T-helper 1 cell treated with Interleukin-12 subunit alpha and Interleukin-12 subunit beta and Interleukin-4 antibody, amounts not matched to agents 30 ng/mL and 1 ng/mL, for 36 hours (primary cell): ENCODE measurements around the gene ZBTB40. TPM values are rescaled to one million over a fixed set of nuclear protein-coding genes. Genes with fewer than 3 reads are reported as not detected.

ENCODE experiments used
- intact Hi-C: fragments of 100-400 bp; cut with micrococcal nuclease; formaldehyde crosslinking; loops from one replicate; pipeline ENCODE4 v1.15.1; 2024
- total RNA-seq: library from RNA; stranded (reverse); gene quantifications from 2 replicates; pipeline ENCODE4 v1.2.3, GENCODE V29; 2022

ZBTB40 gene
- total RNA-seq, 1 donor from 2014 or later: 22.1 TPM

DNA sequence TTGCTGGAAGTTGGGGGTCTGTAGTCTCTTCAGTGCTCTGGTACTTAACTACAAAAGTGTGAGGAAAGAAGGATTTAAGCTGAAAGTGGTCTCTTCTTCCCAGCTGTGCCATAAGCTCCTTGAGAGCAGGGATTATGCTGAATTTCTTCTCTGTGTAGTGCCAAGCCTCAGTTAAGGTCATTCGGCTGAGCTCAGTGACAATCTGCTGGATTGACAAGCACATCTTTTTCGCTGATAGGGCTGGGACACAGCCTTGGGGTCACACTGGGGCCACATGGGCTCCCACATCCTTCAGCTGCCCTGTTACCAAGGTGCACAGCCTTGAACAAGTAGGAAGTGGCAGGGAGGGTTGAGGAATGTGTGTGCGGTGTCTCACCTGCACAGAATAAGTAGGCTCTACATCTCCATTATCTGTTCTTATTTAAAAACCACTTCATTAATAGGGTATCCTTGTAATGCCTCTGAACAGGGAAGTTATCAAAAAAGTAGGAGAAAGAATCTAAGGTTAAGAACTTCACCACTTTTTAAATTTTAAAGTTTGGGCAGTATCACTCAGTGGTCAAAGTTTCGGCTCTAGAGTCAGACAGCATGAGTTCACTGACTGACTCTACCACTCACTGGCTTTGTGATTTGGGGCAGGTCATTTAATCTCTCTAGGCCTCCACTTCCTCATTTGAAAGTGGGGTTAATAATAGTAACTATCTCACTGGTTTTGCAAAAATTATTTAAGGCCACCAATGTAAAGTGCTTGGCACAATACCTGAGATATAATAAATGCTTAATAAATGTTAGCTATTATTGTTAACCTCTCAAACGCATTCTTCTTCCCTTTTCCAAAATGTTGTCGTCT is 10.3 kb downstream of the ZBTB40 start:
- intact Hi-C loops: no loop called here

DNA sequence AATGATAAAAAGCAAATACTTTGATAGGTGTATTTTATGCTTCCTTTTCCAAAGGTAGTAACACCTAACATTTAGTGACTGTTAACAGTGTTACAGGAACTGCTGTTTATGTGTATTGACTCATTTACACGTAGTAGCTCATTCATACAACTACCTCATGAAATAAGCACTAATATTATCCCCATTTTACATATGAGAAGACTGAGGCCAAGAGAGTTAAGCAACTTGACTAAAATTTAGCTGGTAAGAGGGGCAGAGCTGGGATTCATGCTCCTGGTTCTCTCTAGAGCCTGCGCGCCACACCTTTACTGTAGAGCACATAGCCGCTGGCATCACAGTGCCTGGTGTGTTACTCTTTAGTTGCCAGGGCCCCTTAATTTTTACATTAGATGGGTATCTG is 11.3 kb downstream of the ZBTB40 start:
- intact Hi-C loops: no loop called here

DNA sequence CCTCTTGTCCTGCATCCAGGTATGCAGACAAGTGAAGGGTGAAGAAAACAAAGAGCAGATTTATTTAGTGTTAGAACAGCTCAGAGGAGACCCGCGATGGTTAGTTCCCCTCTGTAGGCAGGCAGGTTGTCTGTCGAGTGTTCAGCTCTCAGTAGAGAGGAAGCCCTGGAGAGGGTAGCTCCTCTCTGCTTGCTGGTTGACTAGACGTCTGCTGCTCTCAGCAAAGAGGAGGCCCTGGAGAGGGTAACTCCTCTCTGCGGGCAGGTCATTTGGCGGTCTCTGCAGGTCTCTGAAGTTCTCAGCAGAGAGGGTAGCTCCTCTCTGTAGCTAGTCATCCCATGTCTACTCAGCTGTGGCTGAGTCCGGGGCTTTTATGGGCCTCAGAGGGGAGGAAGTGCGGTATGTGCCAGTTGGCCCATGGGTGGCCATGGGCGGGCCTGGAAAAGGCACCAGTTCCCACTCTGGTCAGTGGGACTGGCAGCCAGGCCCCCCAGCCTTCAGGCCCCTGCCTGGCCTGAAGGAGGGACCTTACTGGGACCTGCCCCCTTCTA is 13.4 kb downstream of the ZBTB40 start:
- intact Hi-C loops: no loop called here

DNA sequence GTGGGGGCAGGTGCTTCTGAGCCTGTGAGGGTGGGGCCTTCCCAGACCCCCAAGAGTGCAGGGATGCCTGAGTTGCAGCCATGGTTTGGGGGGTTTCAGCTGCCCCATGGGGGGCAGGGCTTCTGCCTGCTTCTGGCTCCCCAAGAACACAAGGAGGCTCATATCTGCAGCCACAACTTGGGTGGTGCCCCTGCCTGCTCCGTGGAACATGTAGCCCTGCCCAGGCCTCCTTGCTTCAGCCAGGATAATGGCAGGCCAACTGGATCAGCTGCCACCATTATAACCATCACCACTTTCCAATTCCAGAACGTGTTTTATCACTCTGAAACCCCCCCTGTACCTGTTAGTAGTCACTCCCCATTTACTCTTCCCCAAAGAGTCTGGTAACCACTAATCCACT is 14.0 kb downstream of the ZBTB40 start:
- intact Hi-C loops: no loop called here

DNA sequence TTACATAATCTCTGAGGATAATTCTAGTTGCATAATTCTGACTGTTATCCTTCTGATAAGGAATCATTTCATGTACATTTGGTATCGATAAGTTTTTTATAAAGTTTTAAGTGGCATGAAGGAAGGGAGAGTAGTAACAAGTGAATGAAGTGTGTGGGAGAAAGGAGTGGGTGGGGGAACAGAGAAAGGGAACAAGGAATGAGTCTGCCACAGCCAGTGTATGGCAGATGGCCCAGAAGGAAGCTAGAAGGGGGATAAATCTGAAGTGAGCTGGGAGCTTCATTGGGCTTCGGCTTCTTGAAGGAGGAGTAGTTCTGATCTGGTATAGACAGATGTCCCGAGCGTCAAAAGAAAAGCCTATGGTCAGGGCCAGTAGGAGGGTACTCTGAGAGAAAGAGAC is 18.6 kb downstream of the ZBTB40 start:
- intact Hi-C loops: no loop called here

DNA sequence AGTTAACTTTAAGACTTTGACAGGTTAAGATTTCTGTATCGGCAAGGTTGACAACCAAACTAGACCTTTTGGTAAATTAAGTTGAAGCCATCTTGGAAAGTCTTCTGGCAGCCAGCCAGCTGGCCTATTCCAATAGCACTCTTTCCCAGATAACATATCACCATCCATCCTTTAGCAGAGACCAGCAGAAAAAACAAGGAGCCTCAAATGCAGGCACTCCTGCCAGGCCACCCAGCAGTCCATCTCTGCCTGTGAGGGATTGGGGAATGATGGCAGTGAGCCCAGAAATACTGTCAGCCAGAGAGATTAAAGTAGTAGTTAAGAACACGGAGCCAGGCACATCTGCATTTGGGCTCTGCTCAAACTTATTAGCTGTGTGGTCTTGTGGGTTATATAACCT is 19.4 kb downstream of the ZBTB40 start:
- intact Hi-C loops: no loop called here

DNA sequence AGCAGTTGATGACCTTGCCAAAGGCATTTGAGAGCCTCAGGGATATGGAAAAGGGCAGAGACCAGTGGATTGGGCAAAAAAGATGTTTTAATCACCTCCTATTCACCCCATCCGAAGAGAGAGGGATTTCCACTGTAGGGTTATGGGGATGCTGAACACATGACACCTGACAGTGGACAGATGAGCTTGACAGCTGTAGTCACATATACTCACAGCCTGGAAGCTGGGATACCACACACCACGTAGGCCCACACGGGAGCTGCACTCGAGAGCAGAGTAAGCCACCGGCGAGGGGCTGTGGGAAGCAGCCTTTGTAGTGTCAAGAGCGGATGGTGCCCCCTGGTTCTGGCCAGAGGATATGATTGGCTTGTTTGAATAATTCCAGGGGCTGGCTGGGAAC is 20.0 kb downstream of the ZBTB40 start:
- intact Hi-C loops: no loop called here

DNA sequence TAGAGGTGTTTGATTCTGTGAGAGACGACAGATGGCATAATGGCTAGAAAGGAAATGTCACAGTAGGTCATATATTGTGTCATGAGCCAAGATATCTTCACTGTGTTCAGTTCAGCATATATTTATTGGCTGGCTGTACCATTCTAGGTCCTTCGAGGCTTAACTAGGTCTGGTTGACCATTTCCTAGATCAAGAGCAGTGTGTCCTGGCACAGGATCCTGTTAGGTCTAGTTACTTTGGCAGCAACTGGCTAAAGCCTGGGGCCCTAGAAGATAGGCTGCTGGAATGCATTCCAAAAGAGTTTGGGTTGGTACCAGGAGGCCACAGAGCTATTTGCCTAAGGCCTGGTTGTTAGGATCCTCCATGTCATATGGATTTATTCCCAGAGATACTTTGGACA is 20.9 kb downstream of the ZBTB40 start:
- intact Hi-C loops: no loop called here

DNA sequence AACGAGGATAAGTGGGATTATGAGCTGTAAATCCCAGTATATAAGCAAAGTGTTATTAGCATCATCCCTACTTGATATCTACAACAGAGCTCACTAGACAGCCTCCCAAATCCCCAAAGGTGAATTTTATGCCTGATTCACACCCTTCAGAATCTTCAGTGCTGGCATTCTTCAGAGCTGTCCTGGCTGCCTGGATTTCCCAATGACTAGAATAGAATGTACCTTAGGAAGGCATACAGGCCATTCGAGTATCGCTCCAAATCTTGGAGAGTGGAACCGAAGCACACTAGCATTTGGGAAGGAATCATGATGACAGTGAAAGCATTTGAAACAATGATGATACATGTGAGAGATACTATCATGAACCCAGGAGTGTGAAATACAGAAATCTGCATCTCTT is 22.3 kb downstream of the ZBTB40 start:
- intact Hi-C loops: no loop called here

DNA sequence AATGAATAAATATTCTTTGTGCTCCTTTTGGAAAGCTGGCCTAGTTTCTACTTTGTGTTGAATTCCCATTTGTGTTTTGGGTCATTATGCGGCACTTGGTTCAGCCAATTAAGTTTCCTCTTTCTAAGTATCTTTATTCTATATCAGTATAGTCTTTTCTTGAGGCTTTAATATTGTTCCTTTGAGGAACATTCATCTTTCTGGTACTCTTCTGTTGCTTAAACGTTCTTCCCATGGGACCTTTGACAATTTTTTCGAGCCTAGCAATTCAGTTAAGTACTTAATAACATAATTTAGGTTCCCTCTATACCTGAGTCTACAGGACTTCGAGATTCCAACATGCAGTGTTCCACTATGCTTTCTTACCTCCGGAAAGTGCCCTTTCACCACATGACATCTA is 24.9 kb downstream of the ZBTB40 start:
- intact Hi-C loops: no loop called here

DNA sequence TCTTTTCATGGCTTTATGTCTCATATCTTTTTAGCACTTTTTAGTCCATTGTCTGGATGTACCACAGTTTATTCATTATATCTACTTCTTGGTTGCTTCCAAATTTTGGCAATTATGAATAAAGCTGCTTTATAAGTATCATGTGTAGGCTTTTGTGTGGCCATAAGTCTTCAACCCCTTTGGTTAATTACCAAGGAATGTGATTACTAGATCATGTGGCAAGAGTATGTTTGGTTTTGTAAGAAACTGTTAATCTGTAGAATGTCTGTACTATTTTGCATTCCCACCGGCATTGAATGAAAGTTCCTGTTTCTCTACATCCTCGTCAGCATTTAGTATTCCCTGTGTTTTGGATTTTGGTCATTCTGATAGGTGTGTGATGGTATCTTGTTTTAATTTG is 31.5 kb downstream of the ZBTB40 start:
- intact Hi-C loops: no loop called here

DNA sequence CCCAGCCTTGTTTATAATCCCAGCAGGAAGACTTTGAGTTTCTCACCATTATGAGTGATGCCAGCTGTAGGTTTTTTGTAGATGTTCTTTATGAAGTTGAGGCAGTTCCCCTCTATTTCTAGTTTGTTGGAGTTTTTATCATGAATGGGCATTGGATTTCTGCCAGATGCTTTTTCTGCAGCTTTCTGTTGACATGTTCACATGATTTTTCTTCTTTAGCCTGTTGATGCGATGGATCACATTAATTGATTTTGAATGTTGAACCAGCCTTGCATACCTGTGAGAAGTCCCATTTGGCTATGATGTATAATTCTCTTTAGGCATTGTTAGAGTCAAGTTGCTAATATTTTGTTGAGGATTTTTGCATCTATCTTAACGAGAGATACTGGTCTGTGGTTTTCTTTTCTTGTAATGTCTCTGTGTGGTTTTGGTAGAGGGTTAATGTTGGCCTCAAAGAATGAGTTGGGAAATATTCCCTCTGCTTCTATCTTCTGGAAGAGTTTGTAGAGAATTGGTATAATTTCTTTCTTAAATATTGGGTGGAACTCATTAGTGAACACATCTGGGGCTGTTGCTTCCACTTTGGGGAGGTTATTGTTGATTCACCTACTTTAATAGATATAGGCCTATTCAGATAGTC is 33.2 kb downstream of the ZBTB40 start:
- intact Hi-C loops: no loop called here

DNA sequence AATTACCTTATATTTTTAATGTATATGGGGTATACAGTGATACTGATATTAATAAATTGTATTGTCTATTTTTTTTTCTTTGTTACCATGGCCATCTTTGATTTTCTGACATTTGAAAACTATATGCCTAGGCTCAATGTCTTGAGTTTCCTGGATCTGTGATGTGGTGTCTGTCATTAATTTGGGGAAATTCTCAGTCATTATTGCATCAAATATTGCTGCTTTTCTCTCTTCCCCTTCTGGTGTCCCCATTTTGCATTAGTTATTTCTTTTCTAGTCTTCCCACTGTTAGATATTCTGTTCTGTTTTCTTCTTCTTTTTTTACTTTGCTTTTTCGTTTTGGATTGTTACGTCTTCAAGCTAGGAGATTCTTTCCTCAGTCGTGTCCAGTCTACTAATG is 33.8 kb downstream of the ZBTB40 start:
- intact Hi-C loops: no loop called here

DNA sequence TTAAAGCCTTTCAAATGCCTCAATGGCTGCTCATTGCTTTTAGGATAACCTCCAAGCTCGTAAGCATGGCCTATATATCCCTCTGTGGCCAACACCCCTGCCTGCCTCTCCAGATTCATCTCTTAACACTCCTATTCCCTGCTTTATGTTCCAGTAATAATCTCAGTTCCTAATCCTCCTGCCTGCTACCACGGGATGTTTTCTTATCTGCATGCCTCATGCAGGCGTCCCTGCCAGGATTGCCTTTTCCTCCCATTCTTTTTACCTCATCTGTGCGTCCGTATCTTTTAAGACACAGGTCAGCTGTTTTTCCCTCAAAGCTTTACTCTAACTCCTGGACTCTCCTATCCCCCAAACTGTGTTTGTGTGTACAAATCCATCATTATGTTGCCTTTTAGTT is 36.1 kb downstream of the ZBTB40 start:
- intact Hi-C loops: no loop called here

DNA sequence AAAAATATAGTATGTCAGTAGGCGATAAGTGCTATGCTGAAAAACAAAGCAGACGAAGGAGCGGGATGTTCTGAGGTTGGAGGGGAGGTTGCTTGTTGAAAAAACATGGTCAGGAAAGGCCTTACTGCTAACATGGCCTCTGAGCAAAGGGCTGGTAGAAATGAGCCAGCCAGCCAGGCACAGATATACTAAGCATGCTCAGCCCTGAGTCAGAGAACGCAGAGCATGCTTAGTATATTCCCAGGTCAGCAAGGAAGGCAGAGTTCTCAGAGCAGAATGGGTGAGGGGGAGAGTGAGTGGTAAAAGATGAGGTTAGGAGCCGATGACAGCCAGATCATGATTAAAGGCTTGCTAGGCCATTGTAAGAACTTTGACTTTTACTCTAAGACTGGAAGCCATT is 36.7 kb downstream of the ZBTB40 start:
- intact Hi-C loops: no loop called here

DNA sequence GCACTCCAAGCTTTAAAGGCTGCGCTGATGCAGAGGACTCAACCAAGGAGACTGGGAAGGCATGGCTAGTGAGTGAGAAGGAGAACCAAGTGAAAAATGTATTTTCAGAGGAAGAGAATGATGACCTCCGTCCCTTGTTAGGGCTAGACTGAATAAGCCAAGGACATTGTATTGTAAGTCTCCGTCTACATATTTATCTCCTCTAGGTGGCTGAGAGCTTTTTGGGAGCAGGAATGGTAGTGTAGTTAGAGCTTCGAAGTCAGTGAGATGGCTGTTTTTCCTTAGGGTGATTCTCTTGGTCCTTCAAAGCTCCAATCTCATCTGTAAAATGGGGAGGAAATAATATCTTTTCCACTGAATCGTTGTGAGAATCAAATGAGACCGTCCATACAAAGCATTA is 37.6 kb downstream of the ZBTB40 start:
- intact Hi-C loops: no loop called here

DNA sequence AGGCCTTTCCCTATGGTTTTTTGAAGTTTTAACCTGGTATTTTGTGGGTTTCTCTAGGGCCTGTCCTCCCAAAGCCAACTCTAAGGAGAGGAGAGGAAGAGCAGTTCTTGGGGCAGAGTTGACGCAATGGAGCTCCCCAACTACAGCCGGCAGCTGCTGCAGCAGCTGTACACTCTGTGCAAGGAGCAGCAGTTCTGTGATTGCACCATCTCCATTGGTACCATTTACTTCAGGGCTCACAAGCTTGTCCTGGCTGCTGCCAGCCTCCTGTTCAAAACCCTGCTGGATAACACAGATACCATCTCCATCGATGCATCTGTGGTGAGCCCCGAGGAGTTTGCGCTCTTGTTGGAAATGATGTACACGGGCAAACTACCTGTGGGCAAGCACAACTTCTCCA is 38.2 kb downstream of the ZBTB40 start:
- intact Hi-C loops: no loop called here

DNA sequence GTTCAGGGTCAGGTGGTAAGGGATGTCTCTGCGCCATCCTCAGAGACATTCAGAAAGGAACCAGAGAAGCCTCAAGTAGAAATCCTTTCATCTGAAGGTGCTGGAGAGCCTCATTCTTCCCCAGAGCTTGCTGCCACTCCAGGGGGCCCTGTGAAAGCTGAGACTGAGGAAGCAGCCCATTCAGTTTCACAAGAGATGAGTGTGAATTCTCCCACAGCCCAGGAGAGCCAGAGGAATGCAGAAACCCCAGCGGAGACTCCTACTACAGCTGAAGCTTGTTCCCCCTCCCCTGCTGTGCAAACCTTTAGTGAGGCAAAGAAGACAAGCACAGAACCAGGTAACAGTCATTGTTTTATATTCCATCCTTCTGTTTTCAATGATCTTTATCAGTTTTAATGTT is 38.7 kb downstream of the ZBTB40 start:
- intact Hi-C loops: no loop called here

DNA sequence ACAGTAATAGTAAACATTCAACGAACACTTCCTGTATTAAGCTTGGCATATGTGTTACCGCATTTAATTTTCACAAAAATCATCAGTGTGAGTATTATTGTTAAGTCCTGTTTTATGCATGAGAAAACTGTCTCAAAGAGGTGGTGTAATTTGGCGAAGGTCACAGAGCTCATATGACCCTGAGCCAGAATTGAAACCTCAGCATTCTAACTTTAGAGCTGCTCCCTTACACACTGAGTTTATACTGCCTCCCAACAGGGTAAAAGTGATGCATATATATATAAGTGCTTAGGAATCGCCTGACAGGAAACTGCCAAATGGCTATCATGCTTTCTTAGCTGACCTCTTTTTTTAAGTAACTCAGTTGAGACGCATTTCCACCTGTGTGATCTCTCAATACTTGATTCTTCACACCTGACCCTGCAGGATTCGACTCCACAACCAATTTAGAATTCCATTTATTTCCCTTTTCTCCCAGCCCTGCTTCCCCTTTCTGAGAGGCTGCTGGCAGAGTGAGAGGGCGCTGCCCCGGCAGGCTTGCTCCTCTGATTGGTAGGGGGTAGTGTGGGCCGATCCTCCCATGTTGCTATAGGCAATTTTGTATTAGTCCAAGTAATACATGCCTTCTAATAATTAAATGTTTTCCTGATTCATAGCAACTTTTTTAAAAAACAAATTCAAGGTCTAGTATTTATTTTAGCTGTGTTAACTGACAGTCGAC is 40.5 kb downstream of the ZBTB40 start:
- intact Hi-C loops: no loop called here

DNA sequence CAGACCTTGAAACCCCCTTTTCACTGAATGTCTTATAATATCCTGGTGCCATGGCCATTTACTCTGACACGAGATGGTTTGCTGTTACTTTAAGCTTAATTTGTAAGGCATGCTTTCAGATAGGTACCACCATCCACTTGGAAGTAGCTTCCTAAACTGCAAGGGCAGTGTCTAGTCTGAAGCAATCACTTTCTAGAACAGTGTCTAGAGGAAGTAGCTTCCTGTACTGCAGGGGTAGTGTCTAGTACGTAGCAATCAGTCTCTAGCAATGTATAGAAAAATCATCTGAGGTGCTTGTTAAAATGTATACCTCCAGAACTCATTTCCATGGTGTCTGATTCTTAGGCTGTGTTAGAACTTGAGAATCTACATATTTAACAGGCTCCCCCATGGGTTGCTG is 42.5 kb downstream of the ZBTB40 start:
- intact Hi-C loops: no loop called here

DNA sequence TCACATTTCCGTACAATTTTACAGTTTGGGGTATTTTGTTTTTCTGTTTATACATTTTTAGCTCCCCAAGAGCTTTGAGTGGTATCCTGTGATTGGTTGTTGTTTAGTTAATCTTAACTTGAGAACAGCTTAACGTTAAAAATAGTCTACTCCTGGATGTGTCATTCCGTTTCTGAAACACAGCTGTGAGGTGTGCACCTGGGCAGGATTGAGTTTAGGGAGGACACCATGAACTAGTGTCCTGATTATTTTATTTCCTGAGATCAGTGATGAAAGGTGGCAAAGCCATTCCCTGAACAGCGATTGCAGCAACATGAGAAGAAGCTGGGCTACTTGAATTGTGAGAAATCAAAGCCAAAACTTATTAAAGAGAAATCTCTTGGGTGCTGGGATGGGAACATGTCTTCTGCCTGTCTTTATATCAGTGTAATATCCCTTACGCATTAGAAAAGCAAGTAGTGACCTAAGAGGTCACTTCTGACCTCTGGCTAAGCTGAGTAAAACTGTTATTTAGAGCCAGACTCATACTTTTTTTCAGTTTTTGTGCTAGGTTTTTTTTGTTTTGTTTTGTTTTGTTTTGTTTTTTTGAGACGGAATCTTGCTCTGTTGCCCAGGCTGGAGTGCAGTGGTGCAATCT is 43.4 kb downstream of the ZBTB40 start:
- intact Hi-C loops: no loop called here
